ENCODE results near the gene DSCAML1.
"Not testable (repeated sequence)": the region's sequence is repeated elsewhere in the genome, so short reads cannot be mapped to it uniquely, and the experiment has no call there.

Gene DSCAML1

DNA sequence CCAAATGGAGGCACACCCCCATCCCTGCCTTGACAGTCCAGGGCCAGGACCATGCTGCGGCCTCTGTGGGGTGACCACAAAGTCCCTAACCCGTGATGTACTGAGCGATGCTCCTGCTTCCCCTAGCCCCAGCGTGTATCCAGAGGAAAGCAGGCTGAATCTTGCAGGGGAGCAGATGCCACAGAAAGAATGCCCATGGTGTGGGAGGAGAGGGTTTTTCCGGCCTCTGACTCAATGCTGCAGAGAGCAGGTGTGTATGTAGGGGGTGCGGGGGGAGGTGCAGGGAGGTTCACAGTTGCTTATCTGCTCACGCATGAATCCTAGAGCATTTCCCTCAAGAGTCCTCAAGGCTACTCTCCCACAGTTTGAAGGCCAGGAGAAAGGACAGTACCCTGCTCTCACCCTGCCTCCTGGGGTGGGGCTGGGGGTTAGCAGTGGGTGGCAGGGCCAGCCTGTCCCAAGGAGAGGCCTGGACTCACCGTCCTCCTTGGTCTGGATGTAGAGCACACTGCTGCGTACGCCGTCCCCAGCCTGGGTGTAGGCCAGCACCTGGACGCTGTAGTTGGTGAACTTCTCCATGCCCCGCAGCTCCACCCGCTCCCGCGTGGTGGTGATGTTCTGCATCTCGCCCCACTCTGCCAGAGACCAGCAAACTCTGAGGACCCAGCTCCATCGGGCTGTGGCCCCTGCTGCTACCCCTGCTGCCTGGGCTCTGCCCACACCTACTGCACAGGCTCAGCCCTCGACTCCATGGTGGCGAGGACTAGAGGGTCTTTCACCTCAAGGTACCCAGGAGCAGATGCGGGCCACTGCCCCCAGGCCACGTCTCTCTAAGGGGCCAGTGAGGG is 338.5 kb downstream of the DSCAML1 start:
- no peak for DNase-seq

DNA sequence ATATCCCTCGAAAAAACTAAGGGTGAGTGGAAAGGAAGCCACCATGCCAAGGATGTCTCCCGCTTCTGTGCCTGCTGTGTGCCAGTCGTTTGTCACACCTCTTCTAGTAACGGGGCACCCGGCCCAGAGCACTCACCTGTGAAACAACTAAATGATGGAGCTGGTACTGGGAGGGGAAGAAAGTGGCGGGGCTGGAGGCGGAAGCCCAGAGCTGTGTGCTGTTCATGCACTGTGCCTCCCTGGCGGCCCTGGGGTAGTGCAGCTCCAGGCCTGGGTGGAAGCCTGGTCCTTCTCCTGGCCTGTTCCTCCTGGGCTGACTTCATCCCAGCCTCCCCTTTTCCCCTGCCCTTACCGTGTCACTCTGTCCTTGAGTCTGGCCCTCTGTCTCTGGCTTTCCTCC is 339.2 kb downstream of the DSCAML1 start:
- no peak for DNase-seq

DNA sequence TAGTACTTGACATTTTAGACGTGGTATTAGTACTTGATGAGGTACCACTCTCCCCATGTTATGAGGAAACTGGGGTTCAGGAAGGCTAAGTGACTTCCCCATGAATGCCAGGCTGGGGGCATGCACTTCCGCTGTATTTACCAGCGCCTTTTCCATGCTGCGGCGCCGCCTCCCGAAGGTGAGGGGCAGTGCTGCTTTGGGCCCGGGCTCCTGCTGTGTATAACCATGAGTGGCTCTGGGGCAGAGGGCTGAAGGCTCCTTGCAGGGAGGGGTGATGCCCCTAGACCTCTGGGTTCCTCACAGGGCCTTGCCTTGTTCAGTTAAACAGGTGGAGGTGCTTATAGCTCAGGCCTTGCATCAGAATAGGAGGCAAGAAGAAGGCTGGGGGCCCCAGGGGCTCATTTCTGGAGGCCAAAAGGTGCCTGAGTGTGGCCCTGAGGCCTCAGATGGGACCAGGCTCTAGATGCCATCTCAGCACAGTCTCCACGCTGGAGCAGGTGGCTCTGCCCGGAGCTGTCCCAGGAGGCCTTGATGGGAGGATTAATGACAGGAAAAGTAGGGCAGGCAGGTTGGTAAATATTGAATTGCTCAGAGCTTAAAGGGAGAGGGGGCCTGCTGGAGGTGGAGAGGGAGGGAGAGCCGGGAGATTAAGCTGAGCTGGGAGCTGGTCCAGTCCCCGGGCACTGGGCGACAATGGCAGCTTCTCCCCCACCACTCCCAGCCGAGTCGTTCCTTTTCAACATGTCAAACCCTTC is 339.8 kb downstream of the DSCAML1 start:
- no peak for DNase-seq

DNA sequence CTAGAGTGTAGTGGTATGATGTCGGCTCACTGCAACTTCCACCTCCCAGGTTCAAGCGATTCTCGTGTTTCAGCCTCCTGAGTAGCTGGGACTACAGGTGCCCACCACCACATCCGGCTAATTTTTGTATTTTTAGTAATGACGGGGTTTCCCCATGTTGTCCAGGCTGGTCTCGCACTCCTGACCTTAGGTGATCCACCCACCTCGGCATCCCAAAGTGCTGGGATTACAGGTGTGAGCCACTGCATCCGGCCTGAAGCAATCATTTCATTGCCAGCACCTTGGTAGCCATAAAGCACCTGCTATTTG is 340.3 kb downstream of the DSCAML1 start:
- not testable (repeated sequence) for DNase-seq

- DNase-seq: no peak
These were observed 340.8 kb downstream of the DSCAML1 start for GRCh38 chr11:117456027-117456720.

GRCh38 chr11:117454564-117454917 is 342.5 kb downstream of the DSCAML1 start:
- no peak for DNase-seq

- no peak for DNase-seq
These were observed 343.0 kb downstream of the DSCAML1 start for GRCh38 chr11:117453886-117454563.

DNA sequence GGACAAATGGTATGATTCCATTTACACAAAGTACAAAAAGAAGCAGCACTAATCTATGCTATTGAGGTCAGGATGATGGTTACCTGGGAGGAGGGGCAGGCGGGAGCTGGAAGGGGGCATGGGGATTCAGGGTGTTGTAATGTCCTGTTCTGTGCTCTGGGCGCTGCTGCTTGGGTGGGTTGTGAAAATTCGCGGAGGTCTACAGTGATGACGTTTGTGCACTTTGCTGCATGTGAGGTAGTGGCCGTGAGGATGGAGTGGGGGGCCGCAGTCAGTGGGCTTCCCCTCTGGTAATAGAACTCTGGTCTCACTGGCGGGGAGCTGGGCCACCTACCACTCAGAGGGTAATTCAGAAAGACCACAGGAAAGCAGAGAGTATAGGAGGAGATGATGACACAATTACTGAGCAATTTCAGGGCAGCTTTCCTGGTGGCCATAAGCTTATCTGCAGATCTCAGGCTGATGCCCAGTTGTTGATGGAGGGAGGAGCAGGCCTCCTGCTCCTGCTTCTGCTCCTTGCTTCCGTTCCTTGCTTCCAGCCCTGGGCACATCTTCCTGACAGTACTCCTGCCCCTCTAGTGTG is 347.8 kb downstream of the DSCAML1 start:
- no peak for DNase-seq

GRCh38 chr11:117444711-117445658 is 352.0 kb downstream of the DSCAML1 start:
- no peak for DNase-seq

DNA sequence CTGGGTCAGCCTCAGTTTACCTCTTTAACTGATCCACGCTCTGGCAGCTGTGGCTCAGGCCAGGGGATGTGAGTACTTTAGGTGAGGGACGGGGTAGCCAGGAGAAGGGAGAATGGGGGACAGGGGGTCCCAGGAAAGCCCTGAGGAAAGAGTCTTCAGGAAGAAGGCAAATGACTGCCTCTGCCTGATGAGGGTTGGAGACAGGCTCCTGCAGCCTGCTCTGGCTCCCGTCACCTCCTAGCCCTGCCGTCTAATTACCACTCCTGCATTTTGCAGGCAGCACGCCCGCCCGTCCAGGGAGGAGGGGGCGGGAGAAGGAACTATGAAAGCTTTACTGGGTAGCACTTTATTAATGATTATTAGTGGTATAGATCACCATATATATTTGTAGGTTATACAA is 352.8 kb downstream of the DSCAML1 start:
- no peak for DNase-seq

- DNase-seq: peak; percentile 71
These were observed 353.5 kb downstream of the DSCAML1 start for GRCh38 chr11:117443266-117444186.

- no peak for DNase-seq
These were observed 354.2 kb downstream of the DSCAML1 start for GRCh38 chr11:117442869-117443239.

DNA sequence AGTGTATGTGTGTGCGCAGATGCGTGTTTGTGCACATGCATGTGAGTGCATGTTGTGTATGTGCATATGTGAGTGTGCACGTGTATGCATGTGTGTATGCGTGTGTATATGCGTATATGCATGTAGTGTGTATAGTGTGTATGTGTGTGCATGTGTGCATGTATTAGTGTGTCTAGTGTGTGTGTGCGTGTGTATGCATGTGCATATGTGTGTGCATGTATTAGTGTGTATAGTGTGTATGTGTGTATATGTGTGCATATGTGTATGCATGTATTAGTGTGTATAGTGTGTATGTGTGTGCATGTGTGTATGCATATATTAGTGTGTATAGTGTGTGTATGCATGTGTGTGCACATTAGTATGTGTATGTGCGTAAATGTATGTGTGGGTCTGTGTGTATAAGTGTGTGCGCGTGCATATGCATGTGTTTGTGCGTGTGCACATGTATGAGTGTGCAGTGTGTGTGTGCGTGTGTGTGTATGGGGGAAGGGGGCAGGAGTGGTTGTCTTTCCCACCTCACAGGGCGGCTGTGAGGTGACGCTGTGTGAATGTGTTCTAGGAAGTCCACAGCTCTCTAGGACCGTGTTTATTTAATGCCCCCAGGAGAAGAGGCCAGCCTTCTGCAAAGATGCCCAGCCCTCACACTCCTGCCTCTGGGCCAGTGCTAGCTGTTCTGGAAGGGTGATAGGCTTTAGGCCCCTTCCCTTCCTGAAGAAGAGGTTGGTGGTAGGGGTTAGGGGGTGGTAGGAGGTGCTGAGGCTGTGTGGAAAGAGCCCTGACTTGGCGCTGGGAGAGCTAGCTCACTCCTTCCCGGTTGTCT is 354.8 kb downstream of the DSCAML1 start:
- DNase-seq: no peak

GRCh38 chr11:117441146-117441975 is 355.7 kb downstream of the DSCAML1 start:
- peak; percentile 16 for DNase-seq

DNA sequence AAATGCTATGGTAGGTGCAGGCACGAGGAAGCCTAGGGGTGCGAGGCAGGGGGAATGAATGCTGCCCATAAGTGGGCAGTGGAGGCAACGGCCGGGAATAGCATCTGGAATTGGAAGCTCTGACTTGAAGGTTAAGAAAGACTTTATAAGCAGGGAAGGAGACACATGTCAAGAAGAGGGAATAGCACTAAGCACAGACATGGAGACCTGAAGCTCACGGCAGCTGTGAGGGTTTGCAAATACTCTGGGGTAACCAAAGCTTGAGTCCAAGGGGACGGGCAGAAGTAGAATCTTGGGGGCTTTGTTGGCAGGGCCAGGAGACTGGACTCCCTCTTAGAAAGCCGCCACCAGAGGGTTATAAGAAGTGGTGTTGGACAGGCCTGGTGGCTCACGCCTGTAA is 356.8 kb downstream of the DSCAML1 start:
- peak; percentile 4 for DNase-seq

DNA sequence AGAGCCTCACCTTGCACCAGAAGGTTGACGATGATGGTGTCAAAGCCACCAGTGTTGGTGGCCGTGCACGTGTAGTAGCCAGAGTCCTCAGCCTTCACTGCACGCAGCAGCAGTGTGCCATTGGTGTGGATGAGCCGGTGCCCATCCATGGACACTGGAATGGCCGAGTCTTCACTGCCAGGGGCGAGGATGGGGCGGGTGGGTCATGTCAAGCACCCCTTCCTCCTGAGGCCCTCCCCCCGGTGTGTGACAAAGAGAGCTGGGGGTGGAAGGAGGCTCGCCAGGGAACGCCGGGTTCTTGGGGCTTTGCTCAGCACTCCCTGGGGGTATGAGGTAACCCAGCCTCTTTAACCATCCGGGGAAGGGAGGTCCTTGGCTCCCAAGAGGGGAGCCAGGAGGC is 357.8 kb downstream of the DSCAML1 start:
- DNase-seq: peak; percentile 4

DNA sequence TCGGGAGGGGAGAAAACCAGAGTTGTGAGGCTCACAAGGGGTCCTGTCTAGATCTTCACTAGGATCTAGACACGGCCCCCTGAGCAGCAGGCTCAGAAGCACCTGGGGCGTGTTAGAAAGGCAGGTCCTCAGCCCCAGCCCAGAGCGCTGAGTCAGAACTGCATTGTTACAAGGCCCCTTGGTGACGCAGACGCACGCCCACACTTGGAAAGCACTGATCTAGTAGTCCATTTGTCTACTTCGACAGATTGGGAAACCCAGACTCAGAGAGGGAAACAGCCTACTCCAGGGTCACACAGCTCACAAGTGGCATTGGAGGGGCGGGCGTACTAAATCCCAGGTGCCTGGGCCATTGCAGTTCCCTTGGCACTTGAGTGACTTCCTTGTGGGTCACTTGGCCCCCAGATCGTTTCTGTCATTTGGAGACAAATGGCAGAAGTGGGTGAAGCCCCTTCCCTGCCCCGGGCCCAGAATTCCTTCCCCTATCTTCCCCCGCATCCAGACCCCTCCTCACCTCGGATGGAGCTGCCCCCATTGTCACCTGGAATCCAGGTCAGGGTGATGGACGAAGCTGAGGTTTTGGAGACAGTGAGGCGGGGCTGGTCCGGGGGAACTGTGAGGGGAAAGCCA is 358.5 kb downstream of the DSCAML1 start:
- DNase-seq: no peak

DNA sequence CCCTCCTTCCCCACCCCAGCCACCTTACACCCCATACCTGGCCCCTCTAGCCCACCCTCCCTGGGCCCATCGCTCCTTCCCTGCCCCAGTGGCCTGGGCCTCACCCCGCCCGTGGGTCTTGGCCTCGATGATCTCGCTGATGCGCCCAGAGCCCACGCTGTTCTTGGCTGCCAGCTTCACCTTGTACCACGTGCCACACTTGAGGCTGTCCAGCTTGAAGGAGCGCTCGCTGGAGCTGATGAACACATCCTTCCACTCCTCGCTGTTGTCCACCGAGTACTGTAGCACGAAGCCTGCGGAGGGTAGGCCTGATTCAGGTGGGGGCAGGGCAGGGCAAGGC is 359.3 kb downstream of the DSCAML1 start:
- no peak for DNase-seq

Measured in left hindlimb (tissue), 1 donor.